ENCODE data around the gene DNAJC24. TPM values are rescaled to one million over a fixed set of nuclear protein-coding genes. Genes with fewer than 3 reads are reported as not detected.

Gene DNAJC24
- total and polyA plus RNA-seq, 2 donors from 2014 or later: 5.7 to 15.2 TPM

- Histone ChIP-seq H3K27me3 (ENCODE audit: control insufficient read depth, insufficient read depth, low read length) (no peaks in the 10 kb centered on the region), H3K27ac (ENCODE audit: low read depth in 2 of 2, low read length in 2 of 2) (no peak overlapping the region), H3K4me3 (ENCODE audit: low read length in 3 of 3) (no peak overlapping the region), H3K36me3 (ENCODE audit: control insufficient read depth in 2 of 3, insufficient read depth in 3 of 3, low read length in 3 of 3) (no peaks in the 10 kb centered on the region), H3K9ac (ENCODE audit: low read length in 3 of 3) (no peak overlapping the region), H3K4me1 (ENCODE audit: control insufficient read depth in 2 of 3, insufficient read depth in 2 of 3, low read depth in 1 of 3, low read length in 3 of 3) (no peaks in the 10 kb centered on the region), H3K9me3 (ENCODE audit: control insufficient read depth in 2 of 3, insufficient read depth in 1 of 3, low read length in 3 of 3) (no peaks in the 10 kb centered on the region)
- intact Hi-C loops (cut with DNase I): no loop called here
- DNase-seq: no peak
- FAIRE-seq: no peak
- no peak for TF ChIP-seq CTCF (IDR thresholded peaks at IDR 0.05; ENCODE audit: borderline replicate concordance, extremely low read depth, insufficient read depth)
Observed at GRCh38 chr11:31325160-31325559, 44.5 kb upstream of the DNAJC24 start.

- Histone ChIP-seq H3K36me3 (ENCODE audit: control insufficient read depth in 2 of 3, insufficient read depth in 3 of 3, low read length in 3 of 3) (no peaks in the 10 kb centered on the region), H3K4me3 (ENCODE audit: low read length in 3 of 3) (no peak overlapping the region), H3K4me1 (ENCODE audit: control insufficient read depth in 2 of 3, insufficient read depth in 2 of 3, low read depth in 1 of 3, low read length in 3 of 3) (no peaks in the 10 kb centered on the region), H3K9me3 (ENCODE audit: control insufficient read depth in 2 of 3, insufficient read depth in 1 of 3, low read length in 3 of 3) (no peaks in the 10 kb centered on the region), H3K27ac (ENCODE audit: low read depth in 2 of 2, low read length in 2 of 2) (no peak overlapping the region), H3K27me3 (ENCODE audit: control insufficient read depth, insufficient read depth, low read length) (no peaks in the 10 kb centered on the region), H3K9ac (ENCODE audit: low read length in 3 of 3) (no peak overlapping the region)
- FAIRE-seq (no peak), DNase-seq (no peak)
- intact Hi-C loops (cut with DNase I): no loop called here
- TF ChIP-seq CTCF (IDR thresholded peaks at IDR 0.05; ENCODE audit: borderline replicate concordance, extremely low read depth, insufficient read depth): no peak
Observed at GRCh38 chr11:31326470-31327148, 43.1 kb upstream of the DNAJC24 start.

- no peaks in the 10 kb centered on the region for H3K9me3 ChIP-seq (ENCODE audit: control insufficient read depth in 2 of 3, insufficient read depth in 1 of 3, low read length in 3 of 3)
- no peak overlapping the region for H3K4me3 ChIP-seq (ENCODE audit: low read length in 3 of 3)
- FAIRE-seq (no peak), DNase-seq (no peak)
- TF ChIP-seq CTCF (IDR thresholded peaks at IDR 0.05; ENCODE audit: borderline replicate concordance, extremely low read depth, insufficient read depth): no peak
- H3K4me1 ChIP-seq (ENCODE audit: control insufficient read depth in 2 of 3, insufficient read depth in 2 of 3, low read depth in 1 of 3, low read length in 3 of 3): no peaks in the 10 kb centered on the region
- H3K27ac ChIP-seq (ENCODE audit: low read depth in 2 of 2, low read length in 2 of 2): no peak overlapping the region
- H3K9ac ChIP-seq (ENCODE audit: low read length in 3 of 3): no peak overlapping the region
- H3K36me3 ChIP-seq (ENCODE audit: control insufficient read depth in 2 of 3, insufficient read depth in 3 of 3, low read length in 3 of 3): no peaks in the 10 kb centered on the region
- intact Hi-C loops (cut with DNase I): no loop called here
- no peaks in the 10 kb centered on the region for H3K27me3 ChIP-seq (ENCODE audit: control insufficient read depth, insufficient read depth, low read length)
Observed at GRCh38 chr11:31327417-31327816, 42.2 kb upstream of the DNAJC24 start.

GRCh38 chr11:31328697-31329096, 41.0 kb upstream of the DNAJC24 start:
- Histone ChIP-seq H3K9ac (ENCODE audit: low read length in 3 of 3) (no peak overlapping the region), H3K36me3 (ENCODE audit: control insufficient read depth in 2 of 3, insufficient read depth in 3 of 3, low read length in 3 of 3) (no peaks in the 10 kb centered on the region), H3K4me3 (ENCODE audit: low read length in 3 of 3) (no peak overlapping the region), H3K4me1 (ENCODE audit: control insufficient read depth in 2 of 3, insufficient read depth in 2 of 3, low read depth in 1 of 3, low read length in 3 of 3) (no peaks in the 10 kb centered on the region), H3K9me3 (ENCODE audit: control insufficient read depth in 2 of 3, insufficient read depth in 1 of 3, low read length in 3 of 3) (no peaks in the 10 kb centered on the region), H3K27ac (ENCODE audit: low read depth in 2 of 2, low read length in 2 of 2) (no peak overlapping the region), H3K27me3 (ENCODE audit: control insufficient read depth, insufficient read depth, low read length) (no peaks in the 10 kb centered on the region)
- intact Hi-C loops (cut with DNase I): no loop called here
- no peak for TF ChIP-seq CTCF (IDR thresholded peaks at IDR 0.05; ENCODE audit: borderline replicate concordance, extremely low read depth, insufficient read depth)
- FAIRE-seq: no peak
- DNase-seq: no peak

All from kidney (tissue), 14 donors.